ENCODE data around the gene NHS.
"Not testable (repeated sequence)": the region's sequence is repeated elsewhere in the genome, so short reads cannot be mapped to it uniquely, and the experiment has no call there.

The NHS gene

GRCh38 chrX:17442898-17443297, 67.9 kb downstream of the NHS start:
- H3K27me3 ChIP-seq (ENCODE audit: insufficient read depth, low read length), result no peaks in the 10 kb centered on the region
- no peak overlapping the region for H2AFZ ChIP-seq (ENCODE audit: low read length, unreplicated experiment)
- H3K27ac ChIP-seq (ENCODE audit: low read depth, low read length), result peak overlapping the region; percentile 94
- peaks cover 42% of the 10 kb centered on the region for H3K4me1 ChIP-seq (ENCODE audit: control insufficient read depth, insufficient read depth, low read length, unreplicated experiment)
- H3K36me3 ChIP-seq (ENCODE audit: insufficient read depth, low read length), result no peaks in the 10 kb centered on the region
- peak overlapping the region; percentile 37; the same call in 1 of the 2 replicates for H3K4me3 ChIP-seq (ENCODE audit: low read depth, low read length)
- H3K79me2 ChIP-seq (ENCODE audit: control insufficient read depth, insufficient read depth, low read length, unreplicated experiment), result no peaks in the 10 kb centered on the region

- H3K4me1 ChIP-seq (ENCODE audit: control insufficient read depth, insufficient read depth, low read length, unreplicated experiment), result peaks cover 36% of the 10 kb centered on the region
- no peaks in the 10 kb centered on the region for H3K27me3 ChIP-seq (ENCODE audit: insufficient read depth, low read length)
Measured at GRCh38 chrX:17443556-17443955, 68.6 kb downstream of the NHS start.

GRCh38 chrX:17446269-17446668, 71.3 kb downstream of the NHS start:
- not testable (repeated sequence) for H3K27me3 ChIP-seq (ENCODE audit: insufficient read depth, low read length); H3K4me3 ChIP-seq (ENCODE audit: low read depth, low read length); H3K36me3 ChIP-seq (ENCODE audit: insufficient read depth, low read length); H3K27ac ChIP-seq (ENCODE audit: low read depth, low read length); H2AFZ ChIP-seq (ENCODE audit: low read length, unreplicated experiment); H3K79me2 ChIP-seq (ENCODE audit: control insufficient read depth, insufficient read depth, low read length, unreplicated experiment)
- peaks cover 26% of the 10 kb centered on the region for H3K4me1 ChIP-seq (ENCODE audit: control insufficient read depth, insufficient read depth, low read length, unreplicated experiment)

More at GRCh38 chrX:17443556-17443955, 68.6 kb downstream of the NHS start:
- Histone ChIP-seq H3K36me3 (ENCODE audit: insufficient read depth, low read length) (no peaks in the 10 kb centered on the region), H3K4me3 (ENCODE audit: low read depth, low read length) (no peak overlapping the region), H3K79me2 (ENCODE audit: control insufficient read depth, insufficient read depth, low read length, unreplicated experiment) (no peaks in the 10 kb centered on the region), H2AFZ (ENCODE audit: low read length, unreplicated experiment) (no peak overlapping the region), H3K27ac (ENCODE audit: low read depth, low read length) (peak overlapping the region; percentile 94)

- Histone ChIP-seq H2AFZ (ENCODE audit: low read length, unreplicated experiment) (no peak overlapping the region), H3K27ac (ENCODE audit: low read depth, low read length) (no peak overlapping the region), H3K36me3 (ENCODE audit: insufficient read depth, low read length) (no peaks in the 10 kb centered on the region), H3K27me3 (ENCODE audit: insufficient read depth, low read length) (no peaks in the 10 kb centered on the region), H3K79me2 (ENCODE audit: control insufficient read depth, insufficient read depth, low read length, unreplicated experiment) (no peaks in the 10 kb centered on the region), H3K4me1 (ENCODE audit: control insufficient read depth, insufficient read depth, low read length, unreplicated experiment) (peaks cover 7% of the 10 kb centered on the region), H3K4me3 (ENCODE audit: low read depth, low read length) (no peak overlapping the region)
Measured at GRCh38 chrX:17448188-17448587, 73.2 kb downstream of the NHS start.

- Histone ChIP-seq H3K4me3 (ENCODE audit: low read depth, low read length) (no peak overlapping the region), H2AFZ (ENCODE audit: low read length, unreplicated experiment) (no peak overlapping the region), H3K27ac (ENCODE audit: low read depth, low read length) (no peak overlapping the region), H3K79me2 (ENCODE audit: control insufficient read depth, insufficient read depth, low read length, unreplicated experiment) (no peaks in the 10 kb centered on the region), H3K4me1 (ENCODE audit: control insufficient read depth, insufficient read depth, low read length, unreplicated experiment) (no peaks in the 10 kb centered on the region), H3K27me3 (ENCODE audit: insufficient read depth, low read length) (no peaks in the 10 kb centered on the region), H3K36me3 (ENCODE audit: insufficient read depth, low read length) (no peaks in the 10 kb centered on the region)
Measured at GRCh38 chrX:17449866-17450265, 74.9 kb downstream of the NHS start.

- Histone ChIP-seq H2AFZ (ENCODE audit: low read length, unreplicated experiment) (no peak overlapping the region), H3K4me3 (ENCODE audit: low read depth, low read length) (no peak overlapping the region), H3K27ac (ENCODE audit: low read depth, low read length) (no peak overlapping the region), H3K79me2 (ENCODE audit: control insufficient read depth, insufficient read depth, low read length, unreplicated experiment) (no peaks in the 10 kb centered on the region), H3K36me3 (ENCODE audit: insufficient read depth, low read length) (no peaks in the 10 kb centered on the region), H3K27me3 (ENCODE audit: insufficient read depth, low read length) (no peaks in the 10 kb centered on the region), H3K4me1 (ENCODE audit: control insufficient read depth, insufficient read depth, low read length, unreplicated experiment) (peaks cover 2% of the 10 kb centered on the region)
Measured at GRCh38 chrX:17453788-17454187, 78.8 kb downstream of the NHS start.

- H3K79me2 ChIP-seq (ENCODE audit: control insufficient read depth, insufficient read depth, low read length, unreplicated experiment), result no peaks in the 10 kb centered on the region
- H3K4me3 ChIP-seq (ENCODE audit: low read depth, low read length), result no peak overlapping the region
- H3K27me3 ChIP-seq (ENCODE audit: insufficient read depth, low read length), result no peaks in the 10 kb centered on the region
- H2AFZ ChIP-seq (ENCODE audit: low read length, unreplicated experiment), result no peak overlapping the region
- H3K27ac ChIP-seq (ENCODE audit: low read depth, low read length), result no peak overlapping the region
- H3K4me1 ChIP-seq (ENCODE audit: control insufficient read depth, insufficient read depth, low read length, unreplicated experiment), result peaks cover 14% of the 10 kb centered on the region
- no peaks in the 10 kb centered on the region for H3K36me3 ChIP-seq (ENCODE audit: insufficient read depth, low read length)
Measured at GRCh38 chrX:17456526-17456925, 81.5 kb downstream of the NHS start.

- H3K79me2 ChIP-seq (ENCODE audit: control insufficient read depth, insufficient read depth, low read length, unreplicated experiment), result no peaks in the 10 kb centered on the region
- H3K36me3 ChIP-seq (ENCODE audit: insufficient read depth, low read length), result no peaks in the 10 kb centered on the region
- H3K4me3 ChIP-seq (ENCODE audit: low read depth, low read length), result peak overlapping the region; percentile 47
- no peaks in the 10 kb centered on the region for H3K27me3 ChIP-seq (ENCODE audit: insufficient read depth, low read length)
- peaks cover 19% of the 10 kb centered on the region for H3K4me1 ChIP-seq (ENCODE audit: control insufficient read depth, insufficient read depth, low read length, unreplicated experiment)
- H2AFZ ChIP-seq (ENCODE audit: low read length, unreplicated experiment), result peak overlapping the region; percentile 91
- H3K27ac ChIP-seq (ENCODE audit: low read depth, low read length), result peak overlapping the region; percentile 85
Measured at GRCh38 chrX:17459008-17459611, 84.1 kb downstream of the NHS start.

GRCh38 chrX:17459661-17460060, 84.7 kb downstream of the NHS start:
- no peaks in the 10 kb centered on the region for H3K27me3 ChIP-seq (ENCODE audit: insufficient read depth, low read length)
- peak overlapping the region; percentile 47; the same call in 1 of the 2 replicates for H3K4me3 ChIP-seq (ENCODE audit: low read depth, low read length)
- peak overlapping the region; percentile 85 for H3K27ac ChIP-seq (ENCODE audit: low read depth, low read length)
- no peaks in the 10 kb centered on the region for H3K79me2 ChIP-seq (ENCODE audit: control insufficient read depth, insufficient read depth, low read length, unreplicated experiment)
- H3K36me3 ChIP-seq (ENCODE audit: insufficient read depth, low read length), result no peaks in the 10 kb centered on the region
- peaks cover 25% of the 10 kb centered on the region for H3K4me1 ChIP-seq (ENCODE audit: control insufficient read depth, insufficient read depth, low read length, unreplicated experiment)
- H2AFZ ChIP-seq (ENCODE audit: low read length, unreplicated experiment), result peak overlapping the region; percentile 91

GRCh38 chrX:17462881-17463280, 87.9 kb downstream of the NHS start:
- Histone ChIP-seq H3K27ac (ENCODE audit: low read depth, low read length) (no peak overlapping the region), H3K4me1 (ENCODE audit: control insufficient read depth, insufficient read depth, low read length, unreplicated experiment) (peaks cover 25% of the 10 kb centered on the region), H3K4me3 (ENCODE audit: low read depth, low read length) (no peak overlapping the region), H3K27me3 (ENCODE audit: insufficient read depth, low read length) (no peaks in the 10 kb centered on the region), H3K36me3 (ENCODE audit: insufficient read depth, low read length) (no peaks in the 10 kb centered on the region), H3K79me2 (ENCODE audit: control insufficient read depth, insufficient read depth, low read length, unreplicated experiment) (no peaks in the 10 kb centered on the region), H2AFZ (ENCODE audit: low read length, unreplicated experiment) (no peak overlapping the region)

GRCh38 chrX:17464194-17464593, 89.2 kb downstream of the NHS start:
- H3K4me1 ChIP-seq (ENCODE audit: control insufficient read depth, insufficient read depth, low read length, unreplicated experiment), result peaks cover 19% of the 10 kb centered on the region
- H3K36me3 ChIP-seq (ENCODE audit: insufficient read depth, low read length), result no peaks in the 10 kb centered on the region
- H3K27me3 ChIP-seq (ENCODE audit: insufficient read depth, low read length), result no peaks in the 10 kb centered on the region
- H3K79me2 ChIP-seq (ENCODE audit: control insufficient read depth, insufficient read depth, low read length, unreplicated experiment), result no peaks in the 10 kb centered on the region
- H3K27ac ChIP-seq (ENCODE audit: low read depth, low read length), result no peak overlapping the region
- no peak overlapping the region for H2AFZ ChIP-seq (ENCODE audit: low read length, unreplicated experiment)
- H3K4me3 ChIP-seq (ENCODE audit: low read depth, low read length), result no peak overlapping the region
